Activated T-cell treated with anti-CD3 and anti-CD28 coated beads, Interleukin-2, amount 50 U/mL, for 72 hours (primary cell): ENCODE measurements around the gene SOCS1. TPM values are rescaled to one million over a fixed set of nuclear protein-coding genes. Genes with fewer than 3 reads are reported as not detected.
"Not testable (repeated sequence)": the region's sequence is repeated elsewhere in the genome, so short reads cannot be mapped to it uniquely, and the experiment has no call there.

ENCODE experiments used
- ATAC-seq, 2 donors: fragments of 150-1000 bp; cut with Tn5 transposase; replicated peaks in 1 of 2; 2 replicates each; pipeline ENCODE4 v1.10.0; 2021; ENCODE audit warnings: moderate library complexity in 2 of 2, mild to moderate bottlenecking in 1 of 2
- DNase-seq, 2 donors: peaks; one replicate each; pipeline ENCODE4 v3.0.0; 2021 to 2022; ENCODE audit warnings: mixed read lengths in 1 of 2
- H3K27ac Mint-ChIP-seq: one replicate; pipeline ENCODE4 v1.8.0; 2022; ENCODE audit warnings: mild to moderate bottlenecking, moderate library complexity, mixed read lengths
- H3K27me3 Mint-ChIP-seq: one replicate; pipeline ENCODE4 v1.8.0; 2022; ENCODE audit warnings: low read depth, mixed read lengths
- H3K36me3 Mint-ChIP-seq, 2 donors: one replicate each; pipeline ENCODE4 v1.8.0; 2022; ENCODE audit warnings: mixed read lengths in 2 of 2, mild to moderate bottlenecking in 1 of 2; ENCODE audit not compliant: insufficient read depth in 2 of 2
- H3K4me1 Mint-ChIP-seq: one replicate; pipeline ENCODE4 v1.8.0; 2022; ENCODE audit warnings: low read depth, mixed read lengths
- H3K4me3 Mint-ChIP-seq, 2 donors: one replicate each; pipeline ENCODE4 v1.8.0; 2022; ENCODE audit warnings: mild to moderate bottlenecking in 2 of 2, mixed read lengths in 2 of 2, moderate library complexity in 2 of 2
- H3K9me3 Mint-ChIP-seq, 2 donors: one replicate each; pipeline ENCODE4 v1.8.0; 2022; ENCODE audit warnings: mixed read lengths in 2 of 2
- total RNA-seq, 2 donors: library from RNA; stranded (reverse); gene quantifications; one replicate each; pipeline ENCODE4 v1.2.3, GENCODE V29; 2022

Gene SOCS1
- total RNA-seq, 2 donors from 2014 or later: 93.7 to 126 TPM

DNA sequence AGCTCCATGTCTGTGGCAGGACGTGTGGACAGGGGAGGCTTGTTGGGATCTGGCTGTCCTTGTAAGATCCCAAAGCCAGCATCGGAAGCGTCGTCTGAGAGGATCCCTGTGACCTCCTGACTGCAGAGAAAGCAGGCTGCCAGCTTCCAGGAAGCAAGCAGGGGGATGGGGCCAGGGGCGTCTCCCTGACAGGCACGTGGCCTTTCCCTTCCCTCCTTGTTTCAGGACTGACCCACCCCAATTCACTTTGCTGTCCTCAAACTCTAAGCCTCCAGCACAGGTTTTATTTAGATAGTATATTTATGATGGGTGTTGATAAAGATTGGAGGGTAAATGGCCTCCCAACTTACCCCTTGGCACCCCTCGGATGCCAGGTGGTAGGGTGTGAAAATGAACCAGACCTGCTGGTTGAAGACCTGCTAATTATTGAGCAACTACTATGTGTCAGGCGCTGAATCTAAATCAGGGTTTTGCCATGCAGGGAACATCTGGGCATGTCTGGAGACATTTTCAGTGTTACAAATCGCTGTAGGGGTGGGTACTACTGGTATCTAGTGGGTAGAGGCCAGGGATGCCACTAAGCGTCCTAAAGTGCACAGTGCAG is 24.5 kb downstream of the SOCS1 start:
- Mint-ChIP-seq H3K36me3 (no peaks in the 10 kb centered on the region), H3K4me3 (peak overlapping the region; percentile 81 to 82), H3K27me3 (no peaks in the 10 kb centered on the region), H3K27ac (peak overlapping the region; percentile 99), H3K9me3 (no peaks in the 10 kb centered on the region), H3K4me1 (peaks cover 86% of the 10 kb centered on the region)
- ATAC-seq: no peak
- DNase-seq: no peak

DNA sequence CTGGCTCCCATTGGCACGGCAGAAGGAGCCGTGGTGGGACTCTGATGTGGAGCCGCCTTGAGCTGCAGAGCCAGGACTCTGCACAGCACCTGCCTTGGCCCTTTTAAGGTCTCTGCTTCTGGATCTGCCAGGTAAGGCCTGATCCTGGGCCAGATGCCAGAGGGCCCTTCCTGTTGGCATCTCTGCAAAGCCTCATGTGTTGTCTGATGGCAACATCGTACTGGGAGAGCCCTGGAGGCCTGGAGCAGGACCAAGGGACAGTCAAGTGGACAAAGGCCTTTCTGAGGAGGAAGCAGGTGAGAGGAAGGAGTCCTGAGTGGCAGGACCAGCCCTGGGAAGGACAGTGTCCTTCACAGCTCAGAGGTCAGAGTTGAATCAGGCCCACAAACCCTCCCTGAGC is 26.1 kb downstream of the SOCS1 start:
- Mint-ChIP-seq H3K9me3 (no peaks in the 10 kb centered on the region), H3K36me3 (no peaks in the 10 kb centered on the region), H3K4me3 (no peak overlapping the region), H3K27me3 (no peaks in the 10 kb centered on the region), H3K27ac (peak overlapping the region; percentile 7), H3K4me1 (peaks cover 90% of the 10 kb centered on the region)
- no peak for DNase-seq
- ATAC-seq: no peak

DNA sequence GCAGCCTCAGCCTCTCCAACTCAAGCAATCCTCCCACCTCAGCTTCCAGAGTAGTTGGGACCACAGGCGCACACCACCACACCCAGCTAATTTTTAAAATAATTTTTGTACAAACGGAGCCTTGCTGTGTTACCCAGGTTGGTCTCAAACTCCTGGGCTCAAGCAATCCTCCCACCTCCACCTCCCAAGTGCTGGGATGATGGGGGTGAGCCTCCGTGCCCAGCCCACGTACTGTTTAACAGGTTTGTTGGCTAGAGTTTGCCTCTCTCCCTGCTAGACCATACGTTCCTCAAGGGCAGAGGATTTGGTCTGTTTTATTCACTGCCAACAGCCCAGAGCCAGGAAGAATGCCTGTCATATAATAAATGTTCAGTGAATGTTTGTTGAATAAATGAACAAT is 26.6 kb downstream of the SOCS1 start:
- no peaks in the 10 kb centered on the region for H3K9me3 Mint-ChIP-seq
- H3K27ac Mint-ChIP-seq: peak overlapping the region; percentile 39
- H3K27me3 Mint-ChIP-seq: no peaks in the 10 kb centered on the region
- no peak for ATAC-seq
- H3K4me3 Mint-ChIP-seq: no peak overlapping the region
- no peaks in the 10 kb centered on the region for H3K36me3 Mint-ChIP-seq
- peaks cover 90% of the 10 kb centered on the region for H3K4me1 Mint-ChIP-seq
- no peak for DNase-seq

- Mint-ChIP-seq H3K9me3 (no peaks in the 10 kb centered on the region), H3K27me3 (no peaks in the 10 kb centered on the region), H3K36me3 (peaks cover 0 to 3% of the 10 kb centered on the region in 2 donors), H3K4me3 (peak overlapping the region; percentile 74 to 81), H3K4me1 (peaks cover 76% of the 10 kb centered on the region), H3K27ac (peak overlapping the region; percentile 87)
- no peak for ATAC-seq
- peak in 1 of 2 donors; percentile 35 for DNase-seq
Observed at GRCh38 chr16:11225677-11226549, 30.1 kb downstream of the SOCS1 start.

DNA sequence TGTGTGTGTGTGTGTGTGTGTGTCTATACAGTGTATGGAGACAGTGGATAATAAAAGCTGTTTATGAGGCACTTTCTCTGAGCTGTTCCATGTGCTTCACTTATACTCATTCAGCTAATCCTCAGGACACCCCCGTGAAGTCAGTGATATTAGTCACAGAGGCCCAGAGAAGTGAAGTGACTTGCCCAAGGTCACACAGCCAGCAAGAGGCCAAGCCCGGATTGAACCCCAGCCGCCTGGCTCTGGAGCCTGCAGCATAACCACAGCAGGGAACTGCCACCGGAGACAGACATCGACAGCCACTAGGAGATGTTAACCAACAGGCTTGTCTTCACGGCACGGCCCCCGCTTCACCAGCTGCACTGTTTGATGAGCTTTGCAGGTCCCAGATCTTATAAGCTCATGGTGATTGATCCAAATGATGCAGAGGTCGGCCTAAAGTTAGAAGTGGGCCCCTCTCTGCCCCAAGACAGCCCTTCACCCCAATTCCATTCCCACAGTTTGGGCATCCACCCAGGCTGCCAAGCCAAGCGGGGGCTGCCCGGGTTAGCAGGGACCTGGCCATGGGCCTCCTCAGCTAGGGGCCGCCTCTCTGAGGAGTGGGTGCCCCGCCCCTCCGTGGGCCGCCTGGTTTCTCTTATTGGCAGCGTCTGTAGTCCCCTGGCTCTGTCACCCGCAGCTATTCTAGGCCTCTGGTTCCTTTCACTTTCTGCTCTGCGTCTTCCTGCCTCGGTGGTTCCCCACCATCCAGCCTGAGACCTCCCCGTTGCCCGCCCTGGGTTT is 30.9 kb downstream of the SOCS1 start:
- Mint-ChIP-seq H3K27ac (peak overlapping the region; percentile 87), H3K27me3 (no peaks in the 10 kb centered on the region), H3K4me1 (peaks cover 68% of the 10 kb centered on the region), H3K4me3 (peak overlapping the region; percentile 74 to 81), H3K9me3 (no peaks in the 10 kb centered on the region), H3K36me3 (peaks cover 1 to 3% of the 10 kb centered on the region in 2 donors)
- ATAC-seq (peak; percentile 81 to 83), DNase-seq (peak; percentile 88 to 94)

GRCh38 chr16:11224096-11224893 is 31.7 kb downstream of the SOCS1 start:
- Mint-ChIP-seq H3K27ac (peak overlapping the region; percentile 96), H3K27me3 (no peaks in the 10 kb centered on the region), H3K4me3 (peak overlapping the region; percentile 74 to 81), H3K36me3 (peaks cover 2 to 3% of the 10 kb centered on the region in 2 donors), H3K4me1 (peaks cover 60% of the 10 kb centered on the region), H3K9me3 (no peaks in the 10 kb centered on the region)
- ATAC-seq: peak; percentile 31 to 55
- DNase-seq: peak; percentile 72 to 77

- not testable (repeated sequence) for H3K27ac Mint-ChIP-seq, H3K27me3 Mint-ChIP-seq, H3K4me3 Mint-ChIP-seq, DNase-seq, ATAC-seq
- Mint-ChIP-seq H3K9me3 (peaks cover 10 to 13% of the 10 kb centered on the region in 2 donors), H3K4me1 (peaks cover 37% of the 10 kb centered on the region), H3K36me3 (peaks cover 20 to 31% of the 10 kb centered on the region in 2 donors)
Observed at GRCh38 chr16:11220507-11220906, 35.5 kb downstream of the SOCS1 start.

GRCh38 chr16:11219178-11219577 is 36.8 kb downstream of the SOCS1 start:
- Mint-ChIP-seq H3K4me3 (no peak overlapping the region), H3K4me1 (peaks cover 23% of the 10 kb centered on the region), H3K27me3 (no peaks in the 10 kb centered on the region), H3K27ac (no peak overlapping the region), H3K9me3 (peaks cover 10 to 13% of the 10 kb centered on the region in 2 donors), H3K36me3 (peaks cover 20 to 31% of the 10 kb centered on the region in 2 donors)
- DNase-seq (no peak), ATAC-seq (no peak)

DNA sequence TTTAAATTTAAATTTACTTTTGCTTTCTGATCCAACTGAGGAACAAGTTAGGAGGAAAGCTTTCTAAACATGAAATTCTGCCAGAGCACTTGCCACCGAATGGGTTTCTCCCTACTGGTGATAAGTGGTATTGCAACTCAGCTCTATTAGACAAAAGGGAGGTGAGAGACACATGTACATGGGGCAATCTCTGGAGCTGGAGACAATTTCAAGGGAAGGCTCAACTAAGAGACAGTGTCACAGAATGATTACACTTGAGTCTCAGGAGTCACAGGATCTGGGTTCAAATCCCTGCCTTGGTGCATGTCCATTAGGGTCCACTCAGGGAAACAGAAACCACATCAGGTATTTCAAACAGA is 37.4 kb downstream of the SOCS1 start:
- no peaks in the 10 kb centered on the region for H3K27me3 Mint-ChIP-seq
- peaks cover 20% of the 10 kb centered on the region for H3K4me1 Mint-ChIP-seq
- peaks cover 10 to 13% of the 10 kb centered on the region in 2 donors for H3K9me3 Mint-ChIP-seq
- no peak overlapping the region for H3K4me3 Mint-ChIP-seq
- H3K27ac Mint-ChIP-seq: no peak overlapping the region
- no peak for DNase-seq
- no peak for ATAC-seq
- H3K36me3 Mint-ChIP-seq: peaks cover 20 to 30% of the 10 kb centered on the region in 2 donors

- Mint-ChIP-seq H3K9me3 (peaks cover 10 to 13% of the 10 kb centered on the region in 2 donors), H3K27ac (no peak overlapping the region), H3K4me1 (peaks cover 22% of the 10 kb centered on the region), H3K4me3 (no peak overlapping the region), H3K27me3 (no peaks in the 10 kb centered on the region), H3K36me3 (peaks cover 20 to 30% of the 10 kb centered on the region in 2 donors)
- no peak for ATAC-seq
- DNase-seq: no peak
Observed at GRCh38 chr16:11217651-11218603, 38.1 kb downstream of the SOCS1 start.

GRCh38 chr16:11215935-11216556 is 40.0 kb downstream of the SOCS1 start:
- Mint-ChIP-seq H3K4me1 (peaks cover 32% of the 10 kb centered on the region), H3K4me3 (no peak overlapping the region), H3K27me3 (no peaks in the 10 kb centered on the region), H3K9me3 (peaks cover 10 to 13% of the 10 kb centered on the region in 2 donors), H3K36me3 (peaks cover 20 to 28% of the 10 kb centered on the region in 2 donors), H3K27ac (peak overlapping the region; percentile 89)
- no peak for ATAC-seq
- no peak for DNase-seq
